Sigmoid colon (tissue), 4 donors: ENCODE measurements around the gene FOLR2.

Source experiments
- EP300 ChIP-seq, 4 donors: sonication (generic); formaldehyde crosslinking; IDR thresholded peaks; one replicate each; pipeline ENCODE4 v1.6.1; 2017; ENCODE audit warnings: antibody characterized with exemption in 4 of 4
- POLR2A ChIP-seq, 2 donors: fragments of 450-650 bp; IDR thresholded peaks; one replicate each; pipeline ENCODE4 v1.6.1; 2016; ENCODE audit warnings: antibody characterized with exemption in 2 of 2, mild to moderate bottlenecking in 2 of 2, moderate library complexity in 2 of 2
- POLR2AphosphoS5 ChIP-seq, 4 donors: sonication (generic); formaldehyde crosslinking; IDR thresholded peaks; one replicate each; pipeline ENCODE4 v1.6.1; 2017; ENCODE audit warnings: antibody characterized with exemption in 4 of 4
- TF ChIP-seq, protein P1 (sequence below), 4 experiments: fragments of 450-650 bp in 3 of 4; fragments of 200-600 bp in 1 of 4; IDR thresholded peaks; one replicate each; pipeline ENCODE4 v1.5.1; 2016 to 2019; ENCODE audit warnings: antibody characterized with exemption in 4 of 4, mild to moderate bottlenecking in 3 of 4, moderate library complexity in 2 of 4

GRCh38 chr11:72244060-72244360 lies 27.4 kb downstream of the FOLR2 start, which contains the start of gene PHOX2A:
- TF ChIP-seq, protein P1, sequence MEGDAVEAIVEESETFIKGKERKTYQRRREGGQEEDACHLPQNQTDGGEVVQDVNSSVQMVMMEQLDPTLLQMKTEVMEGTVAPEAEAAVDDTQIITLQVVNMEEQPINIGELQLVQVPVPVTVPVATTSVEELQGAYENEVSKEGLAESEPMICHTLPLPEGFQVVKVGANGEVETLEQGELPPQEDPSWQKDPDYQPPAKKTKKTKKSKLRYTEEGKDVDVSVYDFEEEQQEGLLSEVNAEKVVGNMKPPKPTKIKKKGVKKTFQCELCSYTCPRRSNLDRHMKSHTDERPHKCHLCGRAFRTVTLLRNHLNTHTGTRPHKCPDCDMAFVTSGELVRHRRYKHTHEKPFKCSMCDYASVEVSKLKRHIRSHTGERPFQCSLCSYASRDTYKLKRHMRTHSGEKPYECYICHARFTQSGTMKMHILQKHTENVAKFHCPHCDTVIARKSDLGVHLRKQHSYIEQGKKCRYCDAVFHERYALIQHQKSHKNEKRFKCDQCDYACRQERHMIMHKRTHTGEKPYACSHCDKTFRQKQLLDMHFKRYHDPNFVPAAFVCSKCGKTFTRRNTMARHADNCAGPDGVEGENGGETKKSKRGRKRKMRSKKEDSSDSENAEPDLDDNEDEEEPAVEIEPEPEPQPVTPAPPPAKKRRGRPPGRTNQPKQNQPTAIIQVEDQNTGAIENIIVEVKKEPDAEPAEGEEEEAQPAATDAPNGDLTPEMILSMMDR (IDR thresholded peaks at IDR 0.05): no peak
- TF ChIP-seq POLR2AphosphoS5 (IDR thresholded peaks at IDR 0.05) (no peak), POLR2A (IDR thresholded peaks at IDR 0.05) (no peak), EP300 (IDR thresholded peaks at IDR 0.05) (no peak)
